Measurements from ENCODE around the gene DAB1. TPM values are rescaled to one million over a fixed set of nuclear protein-coding genes. Genes with fewer than 3 reads are reported as not detected.

The DAB1 gene
- total and polyA plus RNA-seq, 2 of the 8 experiments (the other 6 are each of a cell fraction or from before 2014, with no cell fraction given) = 4.4 to 11.8 TPM

- Histone ChIP-seq H3K79me2 (ENCODE audit: control insufficient read depth in 1 of 2, insufficient read depth in 2 of 2, low read length in 2 of 2) (no peaks in the 10 kb centered on the region), H3K79me1 (ENCODE audit: low read depth, low read length) (no peaks in the 10 kb centered on the region), H4K20me1 (replicated peaks in 1 of 2; ENCODE audit: control insufficient read depth in 1 of 2, insufficient read depth in 2 of 2, low read length in 2 of 2) (peaks cover 2% of the 10 kb centered on the region in 2 experiments), H3K4me2 (ENCODE audit: insufficient read depth in 1 of 2, low read depth in 2 of 2, low read length in 2 of 2) (no peak overlapping the region), H3K36me3 (ENCODE audit: control insufficient read depth in 2 of 4, insufficient read depth in 4 of 4, low read length in 3 of 4) (no peaks in the 10 kb centered on the region), H2BK120ac (replicated peaks; ENCODE audit: low read depth, low read length) (no peak overlapping the region), H3K4ac (replicated peaks; ENCODE audit: insufficient read length, low read depth, low read length) (no peak overlapping the region), H4K91ac (replicated peaks; ENCODE audit: insufficient read length, low read length) (no peak overlapping the region), H2BK20ac (ENCODE audit: low read length) (no peak overlapping the region), H2BK12ac (ENCODE audit: low read depth, low read length) (no peak overlapping the region), H3K18ac (ENCODE audit: extremely low read depth, low read length) (no peak overlapping the region), H3K23ac (ENCODE audit: insufficient read length) (no peak overlapping the region), H3K4me3 (ENCODE audit: extremely low read depth in 1 of 4, insufficient read depth in 2 of 4, low read depth in 3 of 4, low read length in 4 of 4) (no peak overlapping the region), H3K56ac (replicated peaks; ENCODE audit: insufficient read length, low read depth, low read length) (no peak overlapping the region), H2AK5ac (ENCODE audit: low read depth, low read length) (no peak overlapping the region), H3K4me1 (replicated peaks in 1 of 4; ENCODE audit: control insufficient read depth in 3 of 4, insufficient read depth in 4 of 4, low read length in 3 of 4) (peaks cover 0 to 22% (median 17%) of the 10 kb centered on the region in 4 experiments; a peak in 4 of 7 replicates), H2AFZ (ENCODE audit: low read length) (no peak overlapping the region), H3K9me3 (ENCODE audit: insufficient read depth in 2 of 2, low read depth in 1 of 2, low read length in 1 of 2) (no peaks in the 10 kb centered on the region), H3K14ac (ENCODE audit: insufficient read length) (no peak overlapping the region), H2BK15ac (ENCODE audit: low read length) (no peak overlapping the region), H4K8ac (ENCODE audit: extremely low read depth, insufficient read depth, low read length) (no peak overlapping the region), H3K9ac (replicated peaks in 1 of 4; ENCODE audit: extremely low read depth in 1 of 4, low read depth in 3 of 4, low read length in 3 of 4) (no peak overlapping the region), H3K27me3 (replicated peaks in 1 of 4; ENCODE audit: control insufficient read depth in 3 of 4, extremely low read depth in 1 of 4, insufficient read depth in 3 of 4, low read length in 3 of 4) (peaks cover 14 to 57% (median 29%) of the 10 kb centered on the region in 4 experiments), H3K27ac (ENCODE audit: low read depth, low read length) (no peak overlapping the region), H3K23me2 (ENCODE audit: low read depth, low read length) (peaks cover 2% of the 10 kb centered on the region; the same call in 1 of the 2 replicates), H4K5ac (ENCODE audit: insufficient read length, low read depth, low read length) (no peak overlapping the region), H2BK5ac (ENCODE audit: low read depth, low read length) (no peak overlapping the region)
- FAIRE-seq (no peak), DNase-seq (ENCODE audit: low read depth in 1 of 2, low spot score in 2 of 2) (no peak)
- 93% methylated on average over 3 of the region's 3 CpGs; no CpG with 5 or more reads in 1 of the 2 experiments for WGBS, 2 experiments (ENCODE audit: extremely low coverage in 1 of 2, insufficient coverage in 1 of 2, insufficient read length in 1 of 2, insufficient replicate concordance in 2 of 2, low coverage in 1 of 2, low lambda C conversion rate in 2 of 2, missing lambda C conversion rate in 1 of 2)
- POLR2A ChIA-PET (ENCODE audit: partially characterized antibody) = no interaction called here
- CTCF ChIA-PET (ENCODE audit: partially characterized antibody) = interaction anchor here (0.6 to 1.1 kb wide), 4 partner anchors 37 to 1434 kb away, joined by 3 to 5 read pairs (median 3); no protein-coding TSS in a partner anchor
- no peak for TF ChIP-seq KDM5A (IDR thresholded peaks at IDR 0.05; ENCODE audit: low read length)
- no peak for TF ChIP-seq SAP30 (IDR thresholded peaks at IDR 0.05; ENCODE audit: insufficient read depth, insufficient replicate concordance, low read length)
- no peak for TF ChIP-seq RFX5 (IDR thresholded peaks at IDR 0.05; ENCODE audit: borderline replicate concordance, low read depth, low read length)
- TF ChIP-seq JUN (IDR thresholded peaks at IDR 0.05; ENCODE audit: low read depth, low read length) = no peak
- TF ChIP-seq SP1 (IDR thresholded peaks at IDR 0.05; ENCODE audit: low read depth, low read length) = no peak
- no peak for TF ChIP-seq KDM1A (IDR thresholded peaks at IDR 0.05; ENCODE audit: borderline replicate concordance, low read length)
- no peak for TF ChIP-seq SRF (IDR thresholded peaks at IDR 0.05; ENCODE audit: low read depth, low read length)
- no peak for TF ChIP-seq GTF2F1 (IDR thresholded peaks at IDR 0.05; ENCODE audit: borderline replicate concordance, low read depth, low read length)
- no peak for TF ChIP-seq SP2 (IDR thresholded peaks at IDR 0.05; ENCODE audit: low read length)
- TF ChIP-seq NRF1 (IDR thresholded peaks at IDR 0.05; ENCODE audit: low read depth, low read length) = no peak
These were observed 219.8 kb downstream of the DAB1 start for GRCh38 chr1:57204091-57204490.

Data from H1 (cell line).